NOMO-1 (cell line): ENCODE results near the gene ALG2.
"Not testable (repeated sequence)": the region's sequence is repeated elsewhere in the genome, so short reads cannot be mapped to it uniquely, and the experiment has no call there.

Experiments
- DNase-seq, 2 experiments: peaks; one replicate each; lab custom pipeline; 2025; ENCODE audit not compliant: unreplicated experiment in 2 of 2; lab: John Stamatoyannopoulos, UW

The ALG2 gene

GRCh38 chr9:99239341-99240060, 17.8 kb upstream of the ALG2 start:
- DNase-seq: no peak

GRCh38 chr9:99238331-99238730, 16.6 kb upstream of the ALG2 start:
- no peak for DNase-seq

DNA sequence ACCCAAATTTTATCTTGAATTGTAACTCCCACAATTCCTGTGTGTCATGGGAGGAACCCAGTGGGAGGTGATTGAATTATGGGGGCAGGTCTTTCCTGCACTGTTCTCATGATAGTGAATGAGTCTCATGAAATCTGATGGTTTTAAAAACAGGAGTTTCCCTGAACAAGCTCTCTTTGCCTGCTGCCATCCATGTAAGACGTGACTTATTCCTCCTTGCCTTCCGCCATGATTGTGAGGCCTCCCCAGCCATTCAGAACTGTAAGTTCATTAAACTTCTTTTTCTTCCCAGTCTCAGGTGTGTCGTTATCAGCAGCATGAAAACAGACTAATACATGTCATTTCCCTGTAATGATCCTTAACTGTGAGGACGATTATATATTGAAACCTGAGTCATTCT, 16.1 kb upstream of the ALG2 start:
- not testable (repeated sequence) for DNase-seq

- DNase-seq: no peak
Measured at GRCh38 chr9:99237356-99237755, 15.6 kb upstream of the ALG2 start.

DNA sequence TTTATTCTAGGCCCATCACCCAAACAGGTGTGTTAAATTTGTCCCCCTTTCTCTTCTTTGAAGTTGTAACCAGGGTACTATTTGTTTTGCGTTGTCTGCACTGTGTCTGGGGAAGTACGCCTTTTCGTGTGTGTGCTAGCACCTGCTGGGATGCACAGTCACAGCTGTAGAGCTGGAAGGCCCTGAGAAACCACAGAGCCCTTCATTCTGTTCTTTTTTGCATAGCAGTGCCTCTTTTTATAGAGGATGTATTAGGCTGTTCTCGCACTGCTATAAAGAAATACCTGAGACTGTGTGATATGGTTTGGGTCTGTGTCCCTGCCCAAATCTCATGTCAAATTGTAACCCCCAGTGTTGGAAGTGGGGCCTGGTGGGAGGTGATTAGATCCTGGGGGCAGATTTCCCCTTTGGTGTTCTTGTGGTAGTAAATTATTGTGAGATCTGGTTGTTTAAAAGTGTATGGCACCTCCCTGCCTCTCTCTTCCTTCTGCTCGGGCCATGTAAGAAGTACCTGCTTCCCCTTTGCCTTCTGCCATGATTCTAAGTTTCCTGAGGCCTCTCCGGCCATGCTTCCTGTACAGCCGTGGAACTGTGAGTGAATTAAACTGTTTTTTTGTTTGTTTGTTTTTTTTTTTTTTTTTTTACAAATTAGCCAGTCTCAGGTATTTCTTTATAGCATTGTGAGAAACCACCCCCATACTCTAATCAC, 14.3 kb upstream of the ALG2 start:
- DNase-seq: no peak

DNA sequence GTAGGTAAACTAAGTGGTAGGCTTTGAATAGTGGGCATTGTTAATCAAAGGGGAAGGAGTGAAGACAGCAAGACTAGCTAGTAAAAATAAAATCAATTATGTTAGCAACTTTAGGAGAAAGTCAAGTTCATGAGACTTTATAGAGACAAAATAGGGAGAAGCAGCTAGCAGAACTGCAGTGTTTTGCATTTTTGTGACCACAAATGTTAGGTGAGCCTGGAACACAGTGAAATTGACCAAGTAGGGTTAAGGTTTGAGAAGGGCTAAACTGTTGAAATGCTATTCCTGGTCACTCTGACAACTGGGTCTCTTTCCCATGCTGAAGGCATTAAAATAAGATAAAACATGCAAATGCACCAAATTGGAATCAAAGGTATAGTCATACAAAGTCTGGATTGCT, 13.3 kb upstream of the ALG2 start:
- DNase-seq: no peak

DNA sequence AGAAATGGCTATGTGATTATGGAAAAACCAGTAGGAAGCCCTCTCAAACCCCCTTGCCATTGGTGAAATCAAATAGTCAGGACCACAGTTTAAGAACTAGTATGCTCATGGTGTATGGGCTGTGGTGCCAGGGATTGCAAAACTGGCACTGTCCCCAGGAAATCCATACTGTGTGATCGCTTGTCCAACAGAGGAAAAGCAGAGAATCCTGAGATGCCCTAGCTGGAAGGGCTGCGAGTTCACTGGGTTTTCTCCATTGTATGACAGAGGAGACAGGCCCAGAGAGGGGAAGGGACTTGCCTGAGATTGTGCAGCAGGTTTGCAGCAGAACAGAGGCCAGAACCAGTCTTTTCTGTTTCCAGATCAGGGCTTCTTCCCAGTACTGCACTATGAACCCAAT, 12.9 kb upstream of the ALG2 start:
- no peak for DNase-seq

- peak in 1 of 2 experiments; percentile 13 for DNase-seq
Measured at GRCh38 chr9:99231711-99232110, 10.0 kb upstream of the ALG2 start.

DNA sequence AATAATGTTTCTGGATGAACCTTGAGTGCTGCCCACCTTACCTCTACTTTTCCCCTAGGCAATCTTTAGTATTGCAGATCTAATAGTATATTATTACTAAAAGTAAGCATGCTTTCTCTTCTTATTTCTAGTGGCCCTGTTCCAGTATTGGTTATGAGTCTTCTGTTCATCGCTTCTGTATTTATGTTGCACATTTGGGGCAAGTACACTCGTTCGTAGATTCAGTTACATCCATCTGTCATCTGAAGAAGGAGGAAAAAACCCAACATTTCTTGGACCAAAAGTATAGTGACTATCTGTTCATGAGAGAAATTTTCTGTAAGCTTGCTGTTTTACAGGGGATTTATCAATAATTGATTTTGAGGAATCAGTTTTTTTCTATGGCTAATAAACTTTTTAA, 8.5 kb upstream of the ALG2 start:
- DNase-seq: no peak

- DNase-seq: no peak
Measured at GRCh38 chr9:99226054-99226453, 4.3 kb upstream of the ALG2 start.

- no peak for DNase-seq
Measured at GRCh38 chr9:99224445-99224844, 2.7 kb upstream of the ALG2 start.

DNA sequence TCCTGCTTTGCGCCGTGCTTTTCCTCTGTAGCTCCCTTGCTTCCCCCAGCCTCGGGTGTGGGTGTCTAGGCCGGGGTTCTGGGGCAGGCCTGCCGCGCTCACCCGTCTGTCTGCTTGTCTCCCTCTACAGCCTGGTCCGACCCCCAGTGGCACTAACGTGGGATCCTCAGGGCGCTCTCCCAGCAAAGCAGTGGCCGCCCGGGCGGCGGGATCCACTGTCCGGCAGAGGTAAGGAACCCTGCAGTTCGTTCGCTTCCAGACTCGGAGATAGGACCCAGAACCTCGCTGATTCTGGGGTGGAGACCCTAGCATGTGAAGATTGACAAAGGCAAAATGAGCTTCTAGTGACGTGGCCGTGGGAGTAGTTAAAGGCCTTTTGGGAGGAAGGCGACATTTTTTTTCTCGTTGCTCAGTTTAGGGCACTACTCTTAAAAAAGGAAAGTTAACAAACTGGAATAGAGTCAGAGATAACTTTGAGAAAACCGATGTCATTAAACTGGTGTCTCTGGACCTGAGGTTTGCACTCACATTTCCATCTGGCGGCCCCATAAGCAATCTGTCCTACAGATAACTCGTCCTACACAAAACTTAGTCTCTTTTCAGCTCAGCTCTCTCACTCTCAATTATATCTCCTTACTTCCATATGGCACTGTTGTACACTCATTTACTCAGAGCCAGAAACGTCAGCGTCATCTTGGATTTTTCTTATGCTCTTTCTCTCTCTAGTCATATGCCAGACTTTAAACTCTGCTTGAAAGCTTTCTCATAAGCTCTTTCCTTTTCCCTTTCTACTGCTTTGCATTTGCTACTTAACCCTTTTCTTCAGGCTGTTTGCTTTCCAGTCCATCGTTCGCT, 901 bp upstream of the ALG2 start:
- DNase-seq: peak in 1 of 2 experiments; percentile 23

DNA sequence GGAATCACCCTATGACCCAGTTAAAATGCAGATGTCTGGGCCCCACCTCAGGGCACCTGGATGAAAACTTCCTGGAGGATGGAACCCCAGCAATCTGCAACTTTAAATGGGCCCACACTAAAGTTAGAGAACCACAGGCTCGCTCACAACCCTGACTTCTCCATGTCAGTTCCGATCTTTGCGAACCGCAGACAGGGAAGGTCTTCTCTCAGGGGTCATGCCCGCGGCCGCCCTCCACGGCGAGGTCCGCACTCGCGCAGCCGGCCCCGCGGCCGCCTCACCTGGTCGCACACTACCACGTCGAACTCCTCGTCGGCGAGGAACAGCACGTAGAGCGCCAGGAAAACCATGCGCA, 499 bp downstream of the ALG2 start:
- DNase-seq: peak in 1 of 2 experiments; percentile 60

GRCh38 chr9:99220011-99220410, 1.7 kb downstream of the ALG2 start:
- peak in 1 of 2 experiments; percentile 2 for DNase-seq

- no peak for DNase-seq
Measured at GRCh38 chr9:99216073-99216472, 5.7 kb downstream of the ALG2 start.

DNA sequence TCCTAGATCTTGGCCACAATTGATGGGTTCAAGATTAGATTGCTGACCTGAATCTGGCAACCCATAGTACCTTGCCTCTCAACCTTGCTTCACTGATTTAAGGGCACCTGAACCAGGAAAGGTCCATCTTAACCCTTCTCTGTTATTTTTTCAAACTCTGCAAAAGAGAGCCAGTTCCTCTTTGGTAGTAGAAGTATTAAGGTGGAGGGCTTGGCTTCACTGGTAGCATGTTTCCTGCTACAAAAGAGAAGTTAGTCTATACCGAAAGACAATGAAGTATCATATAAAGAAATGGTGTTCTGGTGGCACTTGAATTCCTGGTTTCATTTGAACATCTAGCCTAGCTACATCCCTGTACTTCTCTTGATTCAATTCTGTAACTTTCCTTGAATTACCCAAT, 8.5 kb downstream of the ALG2 start:
- peak in 1 of 2 experiments; percentile 46 for DNase-seq

- no peak for DNase-seq
Measured at GRCh38 chr9:99211746-99212145, 10.0 kb downstream of the ALG2 start.

DNA sequence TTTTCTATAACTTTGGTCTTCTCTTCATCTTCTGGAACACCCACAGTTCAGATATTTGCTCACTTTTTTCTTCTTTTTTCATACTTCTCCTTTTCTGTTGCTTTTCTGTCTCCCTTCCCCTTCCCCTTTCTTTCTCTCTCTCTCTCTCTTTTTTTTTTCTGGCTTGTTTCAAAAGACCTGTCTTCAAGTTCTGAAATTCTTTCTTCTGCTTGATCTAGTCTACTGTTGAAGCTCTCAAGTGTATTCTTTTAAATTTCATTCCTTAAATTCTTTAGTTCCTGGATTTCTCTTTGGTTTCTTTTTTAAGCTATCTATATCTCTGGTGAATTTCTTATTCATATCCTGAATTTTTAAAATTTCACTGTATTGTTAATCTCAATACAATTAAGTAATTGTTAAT, 11.2 kb downstream of the ALG2 start:
- DNase-seq: peak in 1 of 2 experiments; percentile 30

DNA sequence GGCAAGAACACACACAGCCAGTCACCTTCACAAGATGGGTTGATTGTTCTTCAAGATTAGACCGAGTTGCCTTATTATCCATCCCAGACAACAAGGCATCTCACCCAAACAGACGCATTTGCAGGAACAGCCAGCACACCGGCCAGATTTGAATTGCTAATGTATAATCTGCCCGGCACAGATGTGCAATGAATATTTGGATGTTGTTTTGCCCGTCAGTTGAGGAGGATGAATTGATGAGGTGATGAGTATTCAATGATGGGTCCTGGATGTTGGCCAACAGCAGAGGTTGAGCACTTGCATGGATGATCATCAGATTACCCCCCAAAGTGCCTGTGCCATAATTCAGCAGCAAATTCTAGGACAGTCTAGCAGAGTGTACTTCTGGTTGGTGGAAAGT, 20.1 kb downstream of the ALG2 start:
- no peak for DNase-seq

GRCh38 chr9:99199938-99200539, 21.7 kb downstream of the ALG2 start:
- no peak for DNase-seq

GRCh38 chr9:99197987-99198386, 23.8 kb downstream of the ALG2 start:
- no peak for DNase-seq
